ENCODE data around the gene POLR1H. TPM values are rescaled to one million over a fixed set of nuclear protein-coding genes. Genes with fewer than 3 reads are reported as not detected.
A peak's percentile ranks its signal among the peaks of the same experiment; 100 is the strongest.

POLR1H gene
- total RNA-seq, 3 donors from 2014 or later (not counting 1 experiment from before 2014, with no cell fraction given): 21.0 to 36.2 (median 28.5) TPM

GRCh38 chr6:30042914-30043313, 18.2 kb upstream of the POLR1H start:
- H3K36me3 ChIP-seq (ENCODE audit: control insufficient read depth, insufficient read depth, low read length): no peaks in the 10 kb centered on the region
- no peak overlapping the region for H3K4me3 ChIP-seq (ENCODE audit: low read length)
- intact Hi-C loops (cut with micrococcal nuclease): no loop called here
- no peak for DNase-seq
- no peak for ATAC-seq
- 45% methylated on average over 1 of the region's 1 CpG for WGBS (ENCODE audit: insufficient coverage)
- no peak overlapping the region for H3K27ac ChIP-seq (ENCODE audit: low read length)
- H3K4me3 Mint-ChIP-seq: no peak overlapping the region
- no peaks in the 10 kb centered on the region for H3K9me3 Mint-ChIP-seq
- H3K9me3 ChIP-seq (ENCODE audit: control insufficient read depth, insufficient read depth, low read length): no peaks in the 10 kb centered on the region
- H3K27me3 ChIP-seq (ENCODE audit: control insufficient read depth, insufficient read depth, low read length): no peaks in the 10 kb centered on the region
- H3K27me3 Mint-ChIP-seq (ENCODE audit: low read depth in 2 of 2): no peaks in the 10 kb centered on the region
- H3K36me3 Mint-ChIP-seq: no peaks in the 10 kb centered on the region
- no peak for TF ChIP-seq CTCF (IDR thresholded peaks at IDR 0.05)
- peak overlapping the region in 1 of 2 donors; percentile 7 for H3K27ac Mint-ChIP-seq
- peaks cover 0 to 22% of the 10 kb centered on the region in 2 donors for H3K4me1 Mint-ChIP-seq
- H3K4me1 ChIP-seq (ENCODE audit: control insufficient read depth, insufficient read depth, low read length): no peaks in the 10 kb centered on the region

GRCh38 chr6:30043744-30044143, 17.3 kb upstream of the POLR1H start:
- H3K27ac ChIP-seq (ENCODE audit: low read length): no peak overlapping the region
- H3K9me3 Mint-ChIP-seq: no peaks in the 10 kb centered on the region
- no peaks in the 10 kb centered on the region for H3K27me3 ChIP-seq (ENCODE audit: control insufficient read depth, insufficient read depth, low read length)
- H3K4me1 Mint-ChIP-seq: peaks cover 0 to 22% of the 10 kb centered on the region in 2 donors
- no peak overlapping the region for H3K4me3 Mint-ChIP-seq
- DNase-seq: no peak
- WGBS (ENCODE audit: insufficient coverage): 95% methylated on average over 2 of the region's 2 CpGs
- H3K4me1 ChIP-seq (ENCODE audit: control insufficient read depth, insufficient read depth, low read length): no peaks in the 10 kb centered on the region
- no peaks in the 10 kb centered on the region for H3K36me3 Mint-ChIP-seq
- intact Hi-C loops (cut with micrococcal nuclease): no loop called here
- no peak overlapping the region for H3K4me3 ChIP-seq (ENCODE audit: low read length)
- no peak for TF ChIP-seq CTCF (IDR thresholded peaks at IDR 0.05)
- H3K27ac Mint-ChIP-seq: peak overlapping the region in 1 of 2 donors; percentile 7
- H3K27me3 Mint-ChIP-seq (ENCODE audit: low read depth in 2 of 2): no peaks in the 10 kb centered on the region
- no peak for ATAC-seq
- no peaks in the 10 kb centered on the region for H3K36me3 ChIP-seq (ENCODE audit: control insufficient read depth, insufficient read depth, low read length)
- no peaks in the 10 kb centered on the region for H3K9me3 ChIP-seq (ENCODE audit: control insufficient read depth, insufficient read depth, low read length)

GRCh38 chr6:30044630-30045029, 16.4 kb upstream of the POLR1H start:
- 94% methylated on average over 1 of the region's 2 CpGs for WGBS (ENCODE audit: insufficient coverage)
- no peaks in the 10 kb centered on the region for H3K4me1 ChIP-seq (ENCODE audit: control insufficient read depth, insufficient read depth, low read length)
- Mint-ChIP-seq H3K36me3 (no peaks in the 10 kb centered on the region), H3K4me1 (peaks cover 0 to 22% of the 10 kb centered on the region in 2 donors), H3K9me3 (no peaks in the 10 kb centered on the region), H3K27me3 (ENCODE audit: low read depth in 2 of 2) (no peaks in the 10 kb centered on the region), H3K4me3 (no peak overlapping the region), H3K27ac (no peak overlapping the region)
- no peak for DNase-seq
- no peak overlapping the region for H3K27ac ChIP-seq (ENCODE audit: low read length)
- no peaks in the 10 kb centered on the region for H3K27me3 ChIP-seq (ENCODE audit: control insufficient read depth, insufficient read depth, low read length)
- no peak for TF ChIP-seq CTCF (IDR thresholded peaks at IDR 0.05)
- intact Hi-C loops (cut with micrococcal nuclease): no loop called here
- no peak for ATAC-seq
- H3K36me3 ChIP-seq (ENCODE audit: control insufficient read depth, insufficient read depth, low read length): no peaks in the 10 kb centered on the region
- no peaks in the 10 kb centered on the region for H3K9me3 ChIP-seq (ENCODE audit: control insufficient read depth, insufficient read depth, low read length)
- H3K4me3 ChIP-seq (ENCODE audit: low read length): no peak overlapping the region

GRCh38 chr6:30047220-30047619, 13.8 kb upstream of the POLR1H start:
- Histone ChIP-seq H3K4me1 (ENCODE audit: control insufficient read depth, insufficient read depth, low read length) (no peaks in the 10 kb centered on the region), H3K27me3 (ENCODE audit: control insufficient read depth, insufficient read depth, low read length) (no peaks in the 10 kb centered on the region), H3K36me3 (ENCODE audit: control insufficient read depth, insufficient read depth, low read length) (no peaks in the 10 kb centered on the region), H3K27ac (ENCODE audit: low read length) (no peak overlapping the region), H3K9me3 (ENCODE audit: control insufficient read depth, insufficient read depth, low read length) (no peaks in the 10 kb centered on the region), H3K4me3 (ENCODE audit: low read length) (no peak overlapping the region)
- TF ChIP-seq CTCF (IDR thresholded peaks at IDR 0.05): no peak
- ATAC-seq (no peak), DNase-seq (no peak)
- 52% methylated on average over 2 of the region's 2 CpGs for WGBS (ENCODE audit: insufficient coverage)
- Mint-ChIP-seq H3K4me1 (peaks cover 0 to 21% of the 10 kb centered on the region in 2 donors), H3K27ac (no peak overlapping the region), H3K9me3 (no peaks in the 10 kb centered on the region), H3K27me3 (ENCODE audit: low read depth in 2 of 2) (no peaks in the 10 kb centered on the region), H3K4me3 (no peak overlapping the region), H3K36me3 (no peaks in the 10 kb centered on the region)
- intact Hi-C loops (cut with micrococcal nuclease): no loop called here

Data from natural killer cell (primary cell).